ENCODE results near the gene NDUFB11. TPM values are rescaled to one million over a fixed set of nuclear protein-coding genes. Genes with fewer than 3 reads are reported as not detected.

Gene NDUFB11
- total and polyA plus RNA-seq, 9 of the 15 experiments (the other 6 are each of a cell fraction or from before 2014, with no cell fraction given) = 20.9 to 269 (median 86.8) TPM

DNA sequence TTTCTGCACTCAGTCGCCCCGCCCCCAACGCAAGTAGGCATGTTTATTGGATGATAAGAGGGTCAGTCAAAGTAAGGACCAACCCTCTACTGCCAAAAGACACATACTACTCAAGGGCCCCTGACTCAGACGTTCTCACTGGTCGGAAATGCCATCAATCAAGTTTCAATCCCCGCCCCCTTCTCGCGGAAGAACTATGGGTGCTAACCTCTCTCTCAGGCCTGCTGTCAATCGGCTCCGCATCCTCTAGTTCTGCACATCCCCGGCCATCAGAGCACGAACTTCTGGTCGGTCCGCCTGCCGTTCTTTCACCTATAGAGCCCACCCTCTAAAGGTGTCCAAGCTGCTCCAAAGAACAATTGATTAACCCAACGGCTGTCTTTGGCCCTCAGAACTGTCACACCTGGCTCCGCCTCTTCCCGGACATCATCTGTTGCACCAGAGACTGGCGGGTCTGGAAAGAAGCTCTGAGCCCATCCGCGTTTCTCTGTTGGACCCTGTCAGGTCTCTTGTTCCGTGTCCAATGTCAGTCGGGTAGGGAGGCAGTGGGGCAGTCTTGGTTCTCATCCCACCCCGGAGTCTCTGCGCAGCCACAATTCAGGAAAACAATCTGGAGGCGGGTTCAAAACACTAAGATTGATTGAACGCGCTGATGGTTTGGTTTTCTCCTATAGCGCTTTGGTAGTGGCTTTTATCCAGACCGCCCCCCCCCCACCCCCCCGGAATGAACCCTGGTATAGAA is 15.2 kb downstream of the NDUFB11 start (continued):
- TF ChIP-seq ZNF589 (CRISPR knock-in tag; IDR thresholded peaks at IDR 0.05; ENCODE audit: low read depth) = no peak
- no peak for TF ChIP-seq ZNF174 (CRISPR knock-in tag; IDR thresholded peaks at IDR 0.05)
- TF ChIP-seq ZNF583 (CRISPR knock-in tag; IDR thresholded peaks at IDR 0.05) = no peak
- TF ChIP-seq TSC22D4 (tag; IDR thresholded peaks at IDR 0.05) = no peak
- no peak for TF ChIP-seq ZNF23 (CRISPR knock-in tag; IDR thresholded peaks at IDR 0.05)
- TF ChIP-seq CBFB (CRISPR knock-in tag; IDR thresholded peaks at IDR 0.05) = no peak
- no peak for TF ChIP-seq DACH1 (IDR thresholded peaks at IDR 0.05; ENCODE audit: partially characterized antibody)
- TF ChIP-seq, protein P1, sequence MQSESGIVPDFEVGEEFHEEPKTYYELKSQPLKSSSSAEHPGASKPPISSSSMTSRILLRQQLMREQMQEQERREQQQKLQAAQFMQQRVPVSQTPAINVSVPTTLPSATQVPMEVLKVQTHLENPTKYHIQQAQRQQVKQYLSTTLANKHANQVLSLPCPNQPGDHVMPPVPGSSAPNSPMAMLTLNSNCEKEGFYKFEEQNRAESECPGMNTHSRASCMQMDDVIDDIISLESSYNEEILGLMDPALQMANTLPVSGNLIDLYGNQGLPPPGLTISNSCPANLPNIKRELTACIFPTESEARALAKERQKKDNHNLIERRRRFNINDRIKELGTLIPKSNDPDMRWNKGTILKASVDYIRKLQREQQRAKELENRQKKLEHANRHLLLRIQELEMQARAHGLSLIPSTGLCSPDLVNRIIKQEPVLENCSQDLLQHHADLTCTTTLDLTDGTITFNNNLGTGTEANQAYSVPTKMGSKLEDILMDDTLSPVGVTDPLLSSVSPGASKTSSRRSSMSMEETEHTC (IDR thresholded peaks at IDR 0.05) = no peak
- TF ChIP-seq, protein P2, sequence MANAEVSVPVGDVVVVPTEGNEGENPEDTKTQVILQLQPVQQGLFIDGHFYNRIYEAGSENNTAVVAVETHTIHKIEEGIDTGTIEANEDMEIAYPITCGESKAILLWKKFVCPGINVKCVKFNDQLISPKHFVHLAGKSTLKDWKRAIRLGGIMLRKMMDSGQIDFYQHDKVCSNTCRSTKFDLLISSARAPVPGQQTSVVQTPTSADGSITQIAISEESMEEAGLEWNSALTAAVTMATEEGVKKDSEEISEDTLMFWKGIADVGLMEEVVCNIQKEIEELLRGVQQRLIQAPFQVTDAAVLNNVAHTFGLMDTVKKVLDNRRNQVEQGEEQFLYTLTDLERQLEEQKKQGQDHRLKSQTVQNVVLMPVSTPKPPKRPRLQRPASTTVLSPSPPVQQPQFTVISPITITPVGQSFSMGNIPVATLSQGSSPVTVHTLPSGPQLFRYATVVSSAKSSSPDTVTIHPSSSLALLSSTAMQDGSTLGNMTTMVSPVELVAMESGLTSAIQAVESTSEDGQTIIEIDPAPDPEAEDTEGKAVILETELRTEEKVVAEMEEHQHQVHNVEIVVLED (CRISPR knock-in tag; IDR thresholded peaks at IDR 0.05) = no peak
- TF ChIP-seq, protein P3, sequence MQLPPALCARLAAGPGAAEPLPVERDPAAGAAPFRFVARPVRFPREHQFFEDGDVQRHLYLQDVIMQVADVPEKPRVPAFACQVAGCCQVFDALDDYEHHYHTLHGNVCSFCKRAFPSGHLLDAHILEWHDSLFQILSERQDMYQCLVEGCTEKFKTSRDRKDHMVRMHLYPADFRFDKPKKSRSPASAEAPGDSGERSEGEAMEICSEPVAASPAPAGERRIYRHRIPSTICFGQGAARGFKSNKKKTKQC (CRISPR knock-in tag; IDR thresholded peaks at IDR 0.05) = 0 out of 2 replicates have a peak, but pooled peaks have one; percentile 35
- TF ChIP-seq POLR2AphosphoS5 (IDR thresholded peaks at IDR 0.05; ENCODE audit: control insufficient read depth, insufficient read depth, low read depth, low read length) = no peak
- no peak for TF ChIP-seq ZNF354B (CRISPR knock-in tag; IDR thresholded peaks at IDR 0.05)
- TF ChIP-seq, protein P4, sequence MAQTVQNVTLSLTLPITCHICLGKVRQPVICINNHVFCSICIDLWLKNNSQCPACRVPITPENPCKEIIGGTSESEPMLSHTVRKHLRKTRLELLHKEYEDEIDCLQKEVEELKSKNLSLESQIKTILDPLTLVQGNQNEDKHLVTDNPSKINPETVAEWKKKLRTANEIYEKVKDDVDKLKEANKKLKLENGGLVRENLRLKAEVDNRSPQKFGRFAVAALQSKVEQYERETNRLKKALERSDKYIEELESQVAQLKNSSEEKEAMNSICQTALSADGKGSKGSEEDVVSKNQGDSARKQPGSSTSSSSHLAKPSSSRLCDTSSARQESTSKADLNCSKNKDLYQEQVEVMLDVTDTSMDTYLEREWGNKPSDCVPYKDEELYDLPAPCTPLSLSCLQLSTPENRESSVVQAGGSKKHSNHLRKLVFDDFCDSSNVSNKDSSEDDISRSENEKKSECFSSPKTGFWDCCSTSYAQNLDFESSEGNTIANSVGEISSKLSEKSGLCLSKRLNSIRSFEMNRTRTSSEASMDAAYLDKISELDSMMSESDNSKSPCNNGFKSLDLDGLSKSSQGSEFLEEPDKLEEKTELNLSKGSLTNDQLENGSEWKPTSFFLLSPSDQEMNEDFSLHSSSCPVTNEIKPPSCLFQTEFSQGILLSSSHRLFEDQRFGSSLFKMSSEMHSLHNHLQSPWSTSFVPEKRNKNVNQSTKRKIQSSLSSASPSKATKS (CRISPR knock-in tag; IDR thresholded peaks at IDR 0.05) = no peak
- no peak for TF ChIP-seq EWSR1 (IDR thresholded peaks at IDR 0.05; ENCODE audit: borderline replicate concordance, low read depth, partially characterized antibody)
- TF ChIP-seq ZC3H8 (IDR thresholded peaks at IDR 0.05) = no peak
- no peak for TF ChIP-seq IFI16 (CRISPR knock-in tag; IDR thresholded peaks at IDR 0.05)
- TF ChIP-seq ZFP30 (CRISPR knock-in tag; IDR thresholded peaks at IDR 0.05; ENCODE audit: borderline replicate concordance) = no peak
- TF ChIP-seq, protein P5, sequence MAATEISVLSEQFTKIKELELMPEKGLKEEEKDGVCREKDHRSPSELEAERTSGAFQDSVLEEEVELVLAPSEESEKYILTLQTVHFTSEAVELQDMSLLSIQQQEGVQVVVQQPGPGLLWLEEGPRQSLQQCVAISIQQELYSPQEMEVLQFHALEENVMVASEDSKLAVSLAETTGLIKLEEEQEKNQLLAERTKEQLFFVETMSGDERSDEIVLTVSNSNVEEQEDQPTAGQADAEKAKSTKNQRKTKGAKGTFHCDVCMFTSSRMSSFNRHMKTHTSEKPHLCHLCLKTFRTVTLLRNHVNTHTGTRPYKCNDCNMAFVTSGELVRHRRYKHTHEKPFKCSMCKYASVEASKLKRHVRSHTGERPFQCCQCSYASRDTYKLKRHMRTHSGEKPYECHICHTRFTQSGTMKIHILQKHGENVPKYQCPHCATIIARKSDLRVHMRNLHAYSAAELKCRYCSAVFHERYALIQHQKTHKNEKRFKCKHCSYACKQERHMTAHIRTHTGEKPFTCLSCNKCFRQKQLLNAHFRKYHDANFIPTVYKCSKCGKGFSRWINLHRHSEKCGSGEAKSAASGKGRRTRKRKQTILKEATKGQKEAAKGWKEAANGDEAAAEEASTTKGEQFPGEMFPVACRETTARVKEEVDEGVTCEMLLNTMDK (IDR thresholded peaks at IDR 0.05; ENCODE audit: borderline replicate concordance, insufficient read depth, low read depth, low read length, poor library complexity, severe bottlenecking) = no peak
- TF ChIP-seq, protein P6, sequence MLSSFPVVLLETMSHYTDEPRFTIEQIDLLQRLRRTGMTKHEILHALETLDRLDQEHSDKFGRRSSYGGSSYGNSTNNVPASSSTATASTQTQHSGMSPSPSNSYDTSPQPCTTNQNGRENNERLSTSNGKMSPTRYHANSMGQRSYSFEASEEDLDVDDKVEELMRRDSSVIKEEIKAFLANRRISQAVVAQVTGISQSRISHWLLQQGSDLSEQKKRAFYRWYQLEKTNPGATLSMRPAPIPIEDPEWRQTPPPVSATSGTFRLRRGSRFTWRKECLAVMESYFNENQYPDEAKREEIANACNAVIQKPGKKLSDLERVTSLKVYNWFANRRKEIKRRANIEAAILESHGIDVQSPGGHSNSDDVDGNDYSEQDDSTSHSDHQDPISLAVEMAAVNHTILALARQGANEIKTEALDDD (IDR thresholded peaks at IDR 0.05) = no peak
- peak; percentile 67 for TF ChIP-seq CREM (IDR thresholded peaks at IDR 0.05; ENCODE audit: low read depth)
